ENCODE results near the gene TPRG1. TPM values are rescaled to one million over a fixed set of nuclear protein-coding genes. Genes with fewer than 3 reads are reported as not detected.

The TPRG1 gene, protein sequence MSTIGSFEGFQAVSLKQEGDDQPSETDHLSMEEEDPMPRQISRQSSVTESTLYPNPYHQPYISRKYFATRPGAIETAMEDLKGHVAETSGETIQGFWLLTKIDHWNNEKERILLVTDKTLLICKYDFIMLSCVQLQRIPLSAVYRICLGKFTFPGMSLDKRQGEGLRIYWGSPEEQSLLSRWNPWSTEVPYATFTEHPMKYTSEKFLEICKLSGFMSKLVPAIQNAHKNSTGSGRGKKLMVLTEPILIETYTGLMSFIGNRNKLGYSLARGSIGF
- 0.23 to 0.37 TPM (median 0.29 TPM) in 5 replicates for total RNA-seq (2022; extraction: Qiagen RNA extraction; ENCODE audit: low read depth)

DNA sequence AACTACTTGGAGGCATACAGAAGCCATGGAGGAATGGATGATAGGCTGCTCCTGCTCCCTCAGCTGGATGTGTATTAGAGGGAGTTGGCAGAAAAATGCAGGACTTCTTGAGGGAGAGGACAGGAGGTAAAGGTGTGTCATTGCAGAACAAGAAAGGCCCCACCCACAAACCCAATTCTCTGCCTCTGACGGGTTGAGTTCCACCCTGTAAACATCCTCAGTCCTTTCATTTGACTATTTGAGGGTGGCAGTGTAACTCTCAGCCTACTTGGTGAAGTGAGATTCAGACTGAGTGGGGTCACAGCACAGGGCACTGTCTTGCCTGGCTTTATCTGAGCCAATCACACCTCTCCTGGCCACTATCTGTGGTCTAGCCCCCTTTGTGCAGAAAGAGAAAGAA is at the start of gene TPRG1:
Gene TPRG1 (plus strand): TSS at position 265 of the 400 bp plus-strand sequence. CDS start 35,414 bp downstream, outside the sequence.

